Left kidney (tissue), 2 donors: ENCODE data around the gene KRCC1. TPM values are rescaled to one million over a fixed set of nuclear protein-coding genes. Genes with fewer than 3 reads are reported as not detected.
"Not testable (repeated sequence)": the region's sequence is repeated elsewhere in the genome, so short reads cannot be mapped to it uniquely, and the experiment has no call there.

Experiments
- DNase-seq: peaks from one replicate; pipeline ENCODE4 v3.0.0-alpha.2; 2013
- polyA plus RNA-seq: library from polyadenylated mRNA; unstranded; fragments of 120-200 nt; gene quantifications from one replicate; pipeline ENCODE4 v1.2.1, GENCODE V29; 2013; ENCODE audit not compliant: insufficient read length

KRCC1 gene
- polyA plus RNA-seq, 1 donor: 59.3 TPM

GRCh38 chr2:88045561-88045960 lies 10.0 kb downstream of the KRCC1 start:
- DNase-seq: not testable (repeated sequence)

- no peak for DNase-seq
Measured at GRCh38 chr2:88042476-88042875, 13.1 kb downstream of the KRCC1 start.

GRCh38 chr2:88038263-88039105 lies 17.1 kb downstream of the KRCC1 start:
- no peak for DNase-seq

- no peak for DNase-seq
Measured at GRCh38 chr2:88036606-88037005, 19.0 kb downstream of the KRCC1 start.

- no peak for DNase-seq
Measured at GRCh38 chr2:88036182-88036581, 19.4 kb downstream of the KRCC1 start.

GRCh38 chr2:88032070-88032702 lies 23.4 kb downstream of the KRCC1 start:
- no peak for DNase-seq

- no peak for DNase-seq
Measured at GRCh38 chr2:88028931-88029330, 26.7 kb downstream of the KRCC1 start.

- no peak for DNase-seq
Measured at GRCh38 chr2:88027697-88028389, 27.7 kb downstream of the KRCC1 start.

- DNase-seq: no peak
Measured at GRCh38 chr2:88024509-88024908, 31.1 kb downstream of the KRCC1 start.

- no peak for DNase-seq
Measured at GRCh38 chr2:88022669-88022921, 33.0 kb downstream of the KRCC1 start.

- no peak for DNase-seq
Measured at GRCh38 chr2:88019985-88020384, 35.6 kb downstream of the KRCC1 start.

- DNase-seq: no peak
Measured at GRCh38 chr2:88018909-88019308, 36.7 kb downstream of the KRCC1 start.

GRCh38 chr2:88018077-88018805 lies 37.3 kb downstream of the KRCC1 start:
- DNase-seq: not testable (repeated sequence)

GRCh38 chr2:88017780-88018038 lies 37.9 kb downstream of the KRCC1 start:
- not testable (repeated sequence) for DNase-seq

GRCh38 chr2:88016960-88017779 lies 38.4 kb downstream of the KRCC1 start:
- DNase-seq: no peak

- DNase-seq: peak; percentile 79
Measured at GRCh38 chr2:88016086-88016959, 39.3 kb downstream of the KRCC1 start, which contains the start of gene RNU2-63P. TSS of gene RNU2-63P (minus strand) at chr2:88016547.

GRCh38 chr2:88011011-88011410 lies 44.6 kb downstream of the KRCC1 start:
- no peak for DNase-seq

- DNase-seq: no peak
Measured at GRCh38 chr2:88010136-88010535, 45.4 kb downstream of the KRCC1 start.

GRCh38 chr2:88006912-88007439 lies 48.6 kb downstream of the KRCC1 start:
- no peak for DNase-seq

- DNase-seq: no peak
Measured at GRCh38 chr2:88005776-88006175, 49.8 kb downstream of the KRCC1 start.
